Psoas muscle (tissue), 8 donors: ENCODE results near the gene GSTM1. TPM values are rescaled to one million over a fixed set of nuclear protein-coding genes. Genes with fewer than 3 reads are reported as not detected.
"Not testable (repeated sequence)": the region's sequence is repeated elsewhere in the genome, so short reads cannot be mapped to it uniquely, and the experiment has no call there.

Experiments used
- ATAC-seq, 4 donors: fragments of 200-7000 bp; cut with Tn5 transposase; one replicate each; pipeline ENCODE4 v1.9.1; 2020; ENCODE audit warnings: moderate library complexity in 3 of 4, mild to moderate bottlenecking in 2 of 4
- DNase-seq, 2 donors: peaks; one replicate each; pipeline ENCODE4 v3.0.0-alpha.2; 2020
- H3K27ac ChIP-seq: fragments of 200-600 bp; one replicate; pipeline ENCODE4 v1.8.0; 2022
- H3K27me3 ChIP-seq, 3 donors: fragments of 200-600 bp in 1 of 3; one replicate each; pipeline versions ENCODE4 v1.6.1 to v1.8.0; 2013 to 2022; ENCODE audit warnings: low read length in 2 of 3, mild to moderate bottlenecking in 2 of 3, moderate library complexity in 1 of 3; ENCODE audit not compliant: insufficient read depth in 3 of 3
- H3K36me3 ChIP-seq, 2 donors: fragments of 200-600 bp in 1 of 2; one replicate each; pipeline versions ENCODE4 v1.6.1 to v1.8.0; 2013 to 2022; ENCODE audit warnings: low read depth in 1 of 2, mild to moderate bottlenecking in 1 of 2, moderate library complexity in 1 of 2; ENCODE audit not compliant: insufficient read depth in 1 of 2
- H3K4me1 ChIP-seq: fragments of 200-600 bp; one replicate; pipeline ENCODE4 v1.8.0; 2022
- H3K4me3 ChIP-seq: fragments of 200-600 bp; one replicate; pipeline ENCODE4 v1.8.0; 2022; ENCODE audit warnings: mild to moderate bottlenecking
- H3K9me3 ChIP-seq: fragments of 200-600 bp; one replicate; pipeline ENCODE4 v1.8.0; 2022
- CTCF ChIP-seq: fragments of 200-600 bp; IDR thresholded peaks from one replicate; pipeline ENCODE4 v1.8.0; 2022; ENCODE audit warnings: antibody characterized with exemption
- WGBS, 3 donors: extraction: QIAGEN DNeasy Blood & Tissue Kit; methylation state at CpG; one replicate each; pipeline versions ENCODE4 v1.1.6 to v1.1.7; 2013; 5-methylcytosine and 5-hydroxymethylcytosine counted together
- intact Hi-C, 2 donors: fragments of 100-400 bp; cut with DNase I; formaldehyde crosslinking; loops; one replicate each; pipeline versions ENCODE4 v1.11.0 to v1.14.2; 2022
- polyA plus RNA-seq, 3 donors: library from polyadenylated mRNA; stranded (reverse); fragments of 200-250 nt; gene quantifications; one replicate each; pipeline ENCODE4 v1.2.3, GENCODE V29; 2013
- total RNA-seq, 4 donors: library from RNA; stranded (reverse); fragmentation: NEBNext Ultra II Directional in 2 of 4; extraction: Animal tissue kit (Norgen Biotek cat#: 25700) in 2 of 4; gene quantifications; one replicate each; pipeline versions ENCODE4 v1.2.1 to v1.2.4, GENCODE V29; 2021 to 2023
- donor health status: healthy with polysubstance abuse.
- donor health status: DM: no; HTN: no; CAD: no; lungs with moderate emphysema.
- donor health status: Bipolar disorder and iron deficiency.
- donor health status: healthy.
- donor health status: DM: yes; HTN: yes; CAD: no.
- donor health status: DM: no; HTN: no; CAD: no.
- donor health status: DM: no; HTN: no; CAD: no.
- donor health status: DM: yes; HTN: yes; CAD: no.

The GSTM1 gene
- total and polyA plus RNA-seq, 7 donors, result 0.21 to 89.4 (median 27.6) TPM; not detected in 1

DNA sequence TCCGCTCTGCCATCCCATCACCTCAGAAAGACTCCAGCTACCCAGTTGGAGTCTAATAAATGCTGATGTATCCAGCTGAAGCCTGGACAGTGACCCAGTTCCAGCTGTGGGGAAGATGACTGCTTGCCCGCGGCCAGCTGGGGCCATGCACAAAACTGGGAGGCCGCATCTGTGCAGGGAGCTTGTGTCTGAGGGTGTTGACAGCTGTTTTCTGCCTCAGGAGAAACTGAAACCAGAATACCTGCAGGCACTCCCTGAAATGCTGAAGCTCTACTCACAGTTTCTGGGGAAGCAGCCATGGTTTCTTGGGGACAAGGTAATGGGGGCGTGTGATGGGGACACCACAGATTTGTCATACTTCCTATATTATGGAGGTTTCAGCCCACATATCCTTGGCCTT lies 16.6 kb upstream of the GSTM1 start:
- no peak overlapping the region for H3K27ac ChIP-seq
- H3K27me3 ChIP-seq, result no peaks in the 10 kb centered on the region
- no peak for TF ChIP-seq CTCF
- H3K4me1 ChIP-seq, result peaks cover 13% of the 10 kb centered on the region
- H3K36me3 ChIP-seq, result peaks cover 0 to 32% of the 10 kb centered on the region in 2 donors
- H3K9me3 ChIP-seq, result no peaks in the 10 kb centered on the region
- ATAC-seq (no peak), DNase-seq (no peak)
- WGBS, 3 donors, result 89 to 94% (median 93%) methylated on average over 5 of the region's 5 CpGs
- intact Hi-C loops, result no loop called here
- no peak overlapping the region for H3K4me3 ChIP-seq

DNA sequence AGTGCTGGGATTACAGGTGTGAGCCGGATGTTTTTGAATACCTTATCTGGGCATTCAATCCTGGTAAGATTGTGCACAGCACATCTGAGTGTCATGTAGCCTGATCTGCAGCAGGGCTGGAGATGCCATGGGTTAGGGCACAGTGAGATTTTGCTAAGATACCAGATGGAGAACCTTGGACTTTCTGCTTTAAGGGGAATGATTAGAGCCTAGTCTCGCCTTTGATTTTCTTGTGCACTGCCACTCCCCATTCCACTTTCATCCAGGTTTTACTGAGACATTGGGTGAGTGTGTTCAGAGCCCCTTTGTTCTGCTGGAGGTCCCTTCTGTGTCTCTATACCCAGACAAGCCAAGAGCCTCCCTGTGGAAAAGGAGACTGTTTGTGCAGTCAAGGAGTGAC lies 13.8 kb upstream of the GSTM1 start:
- peaks cover 0 to 32% of the 10 kb centered on the region in 2 donors for H3K36me3 ChIP-seq
- 81 to 97% (median 86%) methylated on average over 2 of the region's 2 CpGs for WGBS, 3 donors
- DNase-seq, ATAC-seq, H3K27me3 ChIP-seq, H3K27ac ChIP-seq, H3K9me3 ChIP-seq, intact Hi-C loops, H3K4me3 ChIP-seq: not testable (repeated sequence)
- peaks cover 22% of the 10 kb centered on the region for H3K4me1 ChIP-seq

- not testable (repeated sequence) for DNase-seq
Observed at GRCh38 chr1:109676683-109677381, 10.8 kb upstream of the GSTM1 start.

GRCh38 chr1:109677459-109677858 lies 10.2 kb upstream of the GSTM1 start:
- H3K9me3 ChIP-seq, result no peaks in the 10 kb centered on the region
- peaks cover 18% of the 10 kb centered on the region for H3K4me1 ChIP-seq
- peak overlapping the region; percentile 11 for H3K4me3 ChIP-seq
- TF ChIP-seq CTCF, result no peak
- peaks cover 0 to 14% of the 10 kb centered on the region in 2 donors for H3K36me3 ChIP-seq
- 40 to 55% (median 41%) methylated on average over 3 of the region's 3 CpGs for WGBS, 3 donors
- ATAC-seq, result peak in 1 of 4 donors; percentile 6
- H3K27ac ChIP-seq, result peak overlapping the region; percentile 89
- intact Hi-C loops, result no loop called here
- no peaks in the 10 kb centered on the region for H3K27me3 ChIP-seq
- DNase-seq, result no peak

More at GRCh38 chr1:109676683-109677381, 10.8 kb upstream of the GSTM1 start:
- H3K27ac ChIP-seq, result peak overlapping the region; percentile 89
- peak; percentile 84 to 98 (median 95) for ATAC-seq
- 23 to 31% (median 31%) methylated on average over 3 of the region's 3 CpGs for WGBS, 3 donors
- peaks cover 18% of the 10 kb centered on the region for H3K4me1 ChIP-seq
- H3K9me3 ChIP-seq, H3K27me3 ChIP-seq, intact Hi-C loops: not testable (repeated sequence)
- H3K4me3 ChIP-seq, result peak overlapping the region; percentile 11
- H3K36me3 ChIP-seq, result peaks cover 0 to 20% of the 10 kb centered on the region in 2 donors

GRCh38 chr1:109678637-109679036 lies 9.0 kb upstream of the GSTM1 start:
- H3K27ac ChIP-seq, H3K9me3 ChIP-seq, ATAC-seq, H3K4me3 ChIP-seq, H3K27me3 ChIP-seq, H3K36me3 ChIP-seq, intact Hi-C loops, DNase-seq: not testable (repeated sequence)
- H3K4me1 ChIP-seq, result peaks cover 18% of the 10 kb centered on the region
- WGBS, 3 donors, result 89 to 94% (median 91%) methylated on average over 2 of the region's 2 CpGs

DNA sequence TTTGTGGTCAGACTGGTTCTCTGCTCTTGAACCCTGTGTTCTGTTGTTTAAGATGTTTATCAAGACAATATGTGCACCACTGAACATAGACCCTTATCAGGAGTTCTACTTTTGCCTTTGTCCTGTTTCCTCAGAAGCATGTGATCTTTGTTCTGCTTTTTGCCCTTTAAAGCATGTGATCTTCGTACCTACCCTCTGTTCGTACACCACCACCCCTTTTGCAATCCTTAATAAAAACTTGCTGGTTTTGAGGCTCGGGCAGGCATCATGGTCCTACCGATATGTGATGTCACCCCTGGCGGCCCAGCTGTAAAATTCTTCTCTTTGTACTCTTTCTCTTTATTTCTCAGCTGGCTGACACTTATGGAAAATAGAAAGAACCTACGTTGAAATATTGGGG lies 2.8 kb upstream of the GSTM1 start:
- WGBS, 3 donors, result 87 to 90% methylated on average over 6 of the region's 6 CpGs; no CpG with 5 or more reads in 1 of the 3 donors
- H3K36me3 ChIP-seq, ATAC-seq, H3K4me3 ChIP-seq, H3K27me3 ChIP-seq, DNase-seq, H3K9me3 ChIP-seq, H3K27ac ChIP-seq: not testable (repeated sequence)
- peaks cover 17% of the 10 kb centered on the region for H3K4me1 ChIP-seq
- intact Hi-C loops, result loop anchor here in 1 of 2 donors (5.0 kb wide), 1 partner anchor 42 kb away; no protein-coding TSS in a partner anchor

DNA sequence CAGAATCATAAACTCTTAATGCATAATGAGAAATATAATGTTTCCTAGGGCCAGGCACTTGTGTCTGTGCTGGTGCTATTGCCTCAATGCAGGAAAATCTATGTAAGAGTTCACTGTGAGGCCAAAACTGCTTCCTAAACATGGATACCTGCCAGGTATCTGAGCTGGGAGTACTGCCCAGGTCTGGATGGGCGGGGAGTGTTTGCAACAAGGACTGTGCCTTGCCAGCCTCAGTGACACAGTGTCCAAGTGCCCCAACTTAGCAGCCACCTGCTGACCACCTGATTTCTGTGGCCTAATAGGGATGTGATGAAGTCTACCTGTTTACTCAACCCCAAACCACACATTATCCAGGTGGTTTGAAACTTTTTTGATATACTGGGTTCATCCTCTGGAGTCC lies 2.2 kb upstream of the GSTM1 start:
- H3K4me3 ChIP-seq, H3K36me3 ChIP-seq, H3K27me3 ChIP-seq, DNase-seq, H3K9me3 ChIP-seq: not testable (repeated sequence)
- intact Hi-C loops, result loop anchor here in 1 of 2 donors (5.0 kb wide), 1 partner anchor 43 kb away; no protein-coding TSS in a partner anchor
- WGBS, 3 donors, result 22 to 30% methylated on average over 1 of the region's 1 CpG; no CpG with 5 or more reads in 1 of the 3 donors
- Histone ChIP-seq H3K27ac (peak overlapping the region; percentile 91), H3K4me1 (peaks cover 19% of the 10 kb centered on the region)
- peak in 3 of 4 donors; percentile 45 to 68 (median 68) for ATAC-seq

DNA sequence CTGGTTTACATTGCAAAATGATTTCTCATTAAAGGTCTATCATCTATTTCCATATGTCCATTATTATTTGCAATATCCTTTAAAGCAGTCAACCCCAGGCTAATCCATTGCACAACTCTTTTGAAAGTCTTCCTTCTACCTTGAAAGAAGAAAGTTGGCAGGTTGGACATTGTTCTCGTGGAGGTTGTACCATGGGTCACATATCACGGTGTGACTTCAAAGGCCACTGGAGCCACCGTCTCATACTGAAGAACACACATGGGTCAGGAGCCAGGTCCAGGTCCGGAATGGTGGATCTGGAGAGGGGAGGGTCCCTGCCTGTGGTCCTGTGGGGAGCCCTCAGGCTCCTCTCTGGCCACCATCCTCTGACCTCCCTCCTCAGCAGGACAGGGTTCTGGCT lies 1.7 kb upstream of the GSTM1 start:
- DNase-seq, H3K27me3 ChIP-seq, H3K9me3 ChIP-seq, H3K4me3 ChIP-seq, ATAC-seq: not testable (repeated sequence)
- intact Hi-C loops, result loop anchor here in 1 of 2 donors (5.0 kb wide), 1 partner anchor 44 kb away; no protein-coding TSS in a partner anchor
- peaks cover 0 to 10% of the 10 kb centered on the region in 2 donors for H3K36me3 ChIP-seq
- peak overlapping the region; percentile 91 for H3K27ac ChIP-seq
- H3K4me1 ChIP-seq, result peaks cover 19% of the 10 kb centered on the region
- WGBS, 3 donors, result 46 to 51% methylated on average over 3 to 4 of the region's 4 CpGs; no CpG with 5 or more reads in 1 of the 3 donors

DNA sequence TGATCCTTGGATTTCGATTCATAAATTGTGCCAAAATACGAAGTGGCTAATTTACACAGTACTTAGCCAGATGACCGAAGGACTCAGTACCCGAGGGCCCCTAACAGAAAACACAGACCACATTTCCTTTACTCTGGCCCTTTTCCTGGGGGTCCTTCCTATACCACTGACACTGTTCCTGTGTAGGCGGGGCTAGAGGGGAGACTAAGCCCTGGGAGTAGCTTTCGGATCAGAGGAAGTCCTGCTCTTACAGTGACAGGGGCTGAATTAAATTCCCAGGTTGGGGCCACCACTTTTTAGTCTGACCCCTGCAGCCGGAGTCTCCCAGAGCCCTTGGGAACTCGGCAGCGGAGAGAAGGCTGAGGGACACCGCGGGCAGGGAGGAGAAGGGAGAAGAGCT lies 508 bp upstream of the GSTM1 start:
- Histone ChIP-seq H3K4me3 (peak overlapping the region; percentile 67), H3K36me3 (peaks cover 0 to 16% of the 10 kb centered on the region in 2 donors), H3K4me1 (peaks cover 28% of the 10 kb centered on the region), H3K27ac (peak overlapping the region; percentile 91)
- intact Hi-C loops, result loop anchor here (1.0 to 5.0 kb wide), 2 partner anchors 44 to 45 kb away; no protein-coding TSS in a partner anchor
- not testable (repeated sequence) for H3K27me3 ChIP-seq, H3K9me3 ChIP-seq, DNase-seq
- 19 to 58% (median 20%) methylated on average over 1 to 11 of the region's 11 CpGs for WGBS, 3 donors
- ATAC-seq, result peak in 1 of 4 donors; percentile 14
